Ecto neural progenitor cell (in vitro differentiated cells): Measurements from ENCODE around the gene DPYSL5.
"Not testable (repeated sequence)": the region's sequence is repeated elsewhere in the genome, so short reads cannot be mapped to it uniquely, and the experiment has no call there.

Experiments
- DNase-seq: peaks from one replicate; pipeline ENCODE4 v3.0.0-alpha.2; 2018; ENCODE audit warnings: low spot score

DPYSL5 gene

GRCh38 chr2:26875808-26876207 is 27.9 kb downstream of the DPYSL5 start:
- no peak for DNase-seq

- DNase-seq = no peak
Measured at GRCh38 chr2:26876260-26876659, 28.3 kb downstream of the DPYSL5 start.

GRCh38 chr2:26877276-26877675 is 29.3 kb downstream of the DPYSL5 start:
- DNase-seq = no peak

GRCh38 chr2:26880161-26880560 is 32.2 kb downstream of the DPYSL5 start:
- DNase-seq = no peak

- DNase-seq = no peak
Measured at GRCh38 chr2:26880910-26881435, 33.0 kb downstream of the DPYSL5 start.

GRCh38 chr2:26882220-26882619 is 34.3 kb downstream of the DPYSL5 start:
- not testable (repeated sequence) for DNase-seq

GRCh38 chr2:26883956-26884355 is 36.0 kb downstream of the DPYSL5 start:
- no peak for DNase-seq

- no peak for DNase-seq
Measured at GRCh38 chr2:26884486-26884885, 36.6 kb downstream of the DPYSL5 start.

GRCh38 chr2:26885651-26886329 is 37.9 kb downstream of the DPYSL5 start:
- DNase-seq = no peak

GRCh38 chr2:26886736-26887135 is 38.8 kb downstream of the DPYSL5 start:
- no peak for DNase-seq

- DNase-seq = no peak
Measured at GRCh38 chr2:26887151-26887550, 39.2 kb downstream of the DPYSL5 start.

GRCh38 chr2:26889796-26890195 is 41.9 kb downstream of the DPYSL5 start:
- no peak for DNase-seq

- no peak for DNase-seq
Measured at GRCh38 chr2:26890341-26891000, 42.5 kb downstream of the DPYSL5 start.

- no peak for DNase-seq
Measured at GRCh38 chr2:26892133-26892532, 44.2 kb downstream of the DPYSL5 start.

- DNase-seq = no peak
Measured at GRCh38 chr2:26892922-26893524, 45.1 kb downstream of the DPYSL5 start.

GRCh38 chr2:26894136-26894535 is 46.2 kb downstream of the DPYSL5 start:
- DNase-seq = no peak

GRCh38 chr2:26897807-26898479 is 50.0 kb downstream of the DPYSL5 start:
- no peak for DNase-seq

- no peak for DNase-seq
Measured at GRCh38 chr2:26898480-26899078, 50.6 kb downstream of the DPYSL5 start.

GRCh38 chr2:26899500-26900164 is 51.7 kb downstream of the DPYSL5 start:
- DNase-seq = no peak

- no peak for DNase-seq
Measured at GRCh38 chr2:26900831-26901321, 52.9 kb downstream of the DPYSL5 start.
